GM21576 (cell line): ENCODE data around the gene GATA1.

Experiments
- ATAC-seq: cut with Tn5 transposase; IDR thresholded peaks from one replicate; pipeline ENCODE4 v1.9.1; 2021; ENCODE audit warnings: mild to moderate bottlenecking, moderate library complexity; ENCODE audit not compliant: unreplicated experiment

Gene GATA1

DNA sequence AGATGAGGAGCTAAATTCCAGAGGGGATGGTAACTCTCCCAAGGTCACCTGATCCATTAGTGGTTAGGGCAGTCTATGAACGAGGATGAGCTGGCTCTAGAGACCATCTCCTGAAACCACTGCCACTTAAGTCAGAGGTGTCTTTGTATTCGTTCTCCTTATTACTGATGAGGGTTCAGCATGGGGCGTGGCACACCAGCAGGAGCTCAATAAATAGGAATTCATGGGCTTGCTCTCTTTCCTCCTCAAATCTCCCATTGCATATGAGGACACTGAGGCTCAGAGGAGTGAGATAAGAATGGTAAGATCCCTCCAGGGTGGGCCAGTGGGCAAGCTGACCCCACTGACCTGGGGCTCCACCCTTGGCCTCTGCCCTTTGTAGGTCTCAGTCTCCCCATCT lies 1.7 kb upstream of the GATA1 start:
- ATAC-seq = no peak

DNA sequence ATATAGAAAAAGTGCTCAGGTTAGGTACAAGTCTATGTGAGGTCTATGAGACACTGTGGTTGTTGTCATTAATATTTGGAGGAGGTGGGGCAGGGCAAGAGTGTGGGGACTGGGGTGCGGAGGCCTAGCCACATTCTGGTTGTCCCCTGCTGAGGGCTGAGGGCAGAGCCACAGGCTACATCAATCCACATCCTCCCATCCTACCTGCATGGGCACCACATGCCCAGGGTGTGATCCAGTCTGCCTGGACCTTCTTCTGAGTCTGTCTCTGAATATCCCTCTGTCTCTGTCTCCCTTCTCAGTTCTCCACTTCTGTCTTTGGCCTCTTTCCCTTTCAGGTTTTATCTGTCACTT lies 1.2 kb upstream of the GATA1 start:
- ATAC-seq = no peak

- no peak for ATAC-seq
These were observed 713 bp upstream of the GATA1 start for GRCh38 chrX:48785540-48786214.

GRCh38 chrX:48786825-48787504 lies 575 bp downstream of the GATA1 start:
- no peak for ATAC-seq

- ATAC-seq = no peak
These were observed 1.4 kb downstream of the GATA1 start for GRCh38 chrX:48787505-48788443.

GRCh38 chrX:48789366-48790220 lies 3.2 kb downstream of the GATA1 start:
- ATAC-seq = no peak

DNA sequence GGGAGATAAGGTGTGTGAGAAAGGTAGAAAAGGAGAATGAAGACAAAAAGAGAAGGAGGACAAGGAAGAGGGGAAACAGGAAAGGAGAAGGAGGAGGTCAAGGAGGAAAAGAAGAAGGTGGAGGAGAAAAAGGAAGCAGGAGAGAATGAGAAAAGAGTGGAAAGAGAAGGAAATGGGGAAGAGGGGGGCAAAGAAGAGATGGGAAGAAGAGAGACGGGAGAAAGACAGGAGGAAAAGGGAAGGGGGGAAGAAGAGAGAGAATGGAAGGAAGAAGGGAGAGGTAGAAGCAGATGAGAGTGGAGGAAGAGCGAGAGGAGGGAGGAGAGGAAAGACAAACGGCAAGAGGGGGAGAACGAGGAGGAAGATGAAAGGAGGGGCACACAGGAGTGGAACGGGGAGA lies 4.1 kb downstream of the GATA1 start:
- ATAC-seq = no peak

DNA sequence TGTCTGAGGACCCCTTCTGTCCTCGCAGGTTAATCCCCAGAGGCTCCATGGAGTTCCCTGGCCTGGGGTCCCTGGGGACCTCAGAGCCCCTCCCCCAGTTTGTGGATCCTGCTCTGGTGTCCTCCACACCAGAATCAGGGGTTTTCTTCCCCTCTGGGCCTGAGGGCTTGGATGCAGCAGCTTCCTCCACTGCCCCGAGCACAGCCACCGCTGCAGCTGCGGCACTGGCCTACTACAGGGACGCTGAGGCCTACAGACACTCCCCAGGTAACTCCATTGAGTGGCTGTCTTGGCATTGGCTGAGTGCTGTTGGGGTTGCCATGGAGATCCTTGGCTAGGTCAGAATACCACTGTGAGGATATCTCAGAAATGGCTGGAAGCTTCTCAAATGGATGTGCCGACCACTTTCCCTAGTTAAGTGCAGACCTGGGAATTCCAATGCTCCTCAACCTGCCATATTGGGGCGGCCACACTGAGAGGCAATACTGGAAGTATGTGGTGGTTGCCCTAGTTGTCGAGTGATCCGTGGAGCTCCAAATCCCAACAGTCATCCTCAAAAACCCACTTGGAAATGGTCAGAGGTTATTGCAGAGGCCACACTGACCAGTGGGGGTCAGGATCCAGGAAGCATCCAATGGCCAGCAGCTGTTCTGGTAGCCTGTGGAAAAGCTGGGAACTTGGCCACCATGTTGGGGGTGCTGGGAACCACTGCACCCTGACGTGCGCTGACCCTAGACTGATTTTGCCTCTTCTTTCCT lies 4.9 kb downstream of the GATA1 start:
- ATAC-seq = no peak

GRCh38 chrX:48792219-48792618 lies 5.8 kb downstream of the GATA1 start:
- ATAC-seq = no peak

DNA sequence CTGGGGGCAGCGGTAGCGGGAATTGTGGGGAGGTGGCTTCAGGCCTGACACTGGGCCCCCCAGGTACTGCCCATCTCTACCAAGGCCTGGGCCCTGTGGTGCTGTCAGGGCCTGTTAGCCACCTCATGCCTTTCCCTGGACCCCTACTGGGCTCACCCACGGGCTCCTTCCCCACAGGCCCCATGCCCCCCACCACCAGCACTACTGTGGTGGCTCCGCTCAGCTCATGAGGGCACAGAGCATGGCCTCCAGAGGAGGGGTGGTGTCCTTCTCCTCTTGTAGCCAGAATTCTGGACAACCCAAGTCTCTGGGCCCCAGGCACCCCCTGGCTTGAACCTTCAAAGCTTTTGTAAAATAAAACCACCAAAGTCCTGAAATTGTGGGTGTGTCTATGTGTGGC lies 7.5 kb downstream of the GATA1 start:
- ATAC-seq = no peak

- ATAC-seq = no peak
These were observed 8.0 kb downstream of the GATA1 start for GRCh38 chrX:48794340-48794910.

DNA sequence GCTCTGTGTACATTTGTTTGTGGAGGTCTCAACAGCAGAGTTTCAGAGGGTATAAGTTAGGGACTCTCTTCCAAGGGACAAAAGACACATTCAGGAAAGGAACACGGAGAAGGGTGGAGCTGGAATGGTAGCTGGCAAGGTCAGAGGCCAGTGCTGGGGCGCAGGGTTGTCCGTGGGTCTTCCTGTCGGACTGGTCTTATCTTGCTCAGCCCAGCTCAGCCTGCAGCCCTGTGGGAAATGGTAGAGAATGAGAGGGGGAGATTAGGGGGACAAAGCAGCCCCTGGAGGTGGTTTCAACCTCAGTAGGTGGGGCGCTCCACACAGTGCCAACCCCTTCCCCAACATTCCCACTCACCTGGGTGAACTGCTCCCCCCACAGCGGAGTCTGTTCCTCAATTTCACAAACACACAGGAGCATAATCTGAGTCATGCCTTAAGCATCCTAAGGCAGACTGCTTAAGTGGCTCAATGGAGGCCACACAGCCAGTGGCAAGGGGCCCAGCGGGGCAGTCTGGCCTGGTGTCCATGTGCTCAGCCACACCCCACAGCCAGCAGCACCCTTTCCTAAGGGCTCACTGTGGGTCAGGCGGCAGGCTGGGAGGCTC lies 8.6 kb downstream of the GATA1 start:
- ATAC-seq = no peak

- ATAC-seq = no peak
These were observed 11.9 kb downstream of the GATA1 start for GRCh38 chrX:48798318-48798717.

GRCh38 chrX:48800574-48801279 lies 14.3 kb downstream of the GATA1 start:
- ATAC-seq = no peak

DNA sequence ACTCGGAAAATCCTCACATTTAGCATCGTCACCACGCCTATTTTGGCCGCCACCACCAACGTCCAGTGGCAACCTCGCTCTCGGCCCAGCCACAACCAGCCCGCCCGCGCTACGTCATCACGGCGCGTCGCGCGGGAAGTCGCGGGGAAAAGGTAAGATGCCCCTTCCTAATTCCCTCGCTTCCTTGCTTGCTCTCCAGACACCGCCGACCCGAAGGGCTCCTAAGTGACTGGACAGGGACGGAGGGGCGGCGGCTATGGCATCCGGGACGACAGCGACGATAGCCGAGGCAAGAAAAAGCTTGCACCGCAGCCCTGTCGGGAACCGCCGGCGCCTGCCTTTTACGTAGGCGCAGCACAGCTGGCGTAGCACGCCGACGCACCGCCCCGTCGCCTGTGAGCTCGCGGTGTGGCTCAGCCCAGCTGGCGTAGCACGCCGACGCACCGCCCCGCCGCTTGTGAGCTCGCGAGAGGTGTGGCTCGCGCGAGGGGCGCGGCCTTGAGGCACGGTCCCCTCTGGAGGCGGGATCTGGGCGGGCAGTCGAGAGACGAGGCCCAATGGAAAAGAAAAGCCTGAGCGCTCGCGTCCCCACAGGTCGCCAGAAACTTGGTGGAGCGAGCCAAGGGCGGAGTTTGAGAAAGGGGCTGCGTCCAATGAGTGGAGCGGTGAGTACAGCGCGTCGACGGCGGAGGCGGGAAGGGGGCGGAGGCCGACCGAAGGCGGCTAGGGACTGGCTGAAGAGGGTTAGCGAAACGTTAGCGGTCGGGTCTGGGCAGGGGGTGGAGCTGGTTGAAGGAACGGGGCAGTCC lies 15.1 kb downstream of the GATA1 start, which contains the start of gene HDAC6:
HDAC6 (plus strand) TSS at position 788 of the 809 bp plus-strand sequence. CDS start 626 bp downstream, outside the sequence.
- peak; percentile 86 for ATAC-seq

- ATAC-seq = peak; percentile 44
These were observed 15.9 kb downstream of the GATA1 start for GRCh38 chrX:48802089-48802904.

GRCh38 chrX:48802905-48803200 lies 16.5 kb downstream of the GATA1 start:
- ATAC-seq = no peak
